Measurements from ENCODE around the gene POU2F2. TPM values are rescaled to one million over a fixed set of nuclear protein-coding genes. Genes with fewer than 3 reads are reported as not detected.
A peak's percentile ranks its signal among the peaks of the same experiment; 100 is the strongest.

Gene POU2F2
- total and polyA plus RNA-seq, 9 of the 15 experiments (the other 6 are each of a cell fraction or from before 2014, with no cell fraction given): 0.03 to 0.68 (median 0.14) TPM

DNA sequence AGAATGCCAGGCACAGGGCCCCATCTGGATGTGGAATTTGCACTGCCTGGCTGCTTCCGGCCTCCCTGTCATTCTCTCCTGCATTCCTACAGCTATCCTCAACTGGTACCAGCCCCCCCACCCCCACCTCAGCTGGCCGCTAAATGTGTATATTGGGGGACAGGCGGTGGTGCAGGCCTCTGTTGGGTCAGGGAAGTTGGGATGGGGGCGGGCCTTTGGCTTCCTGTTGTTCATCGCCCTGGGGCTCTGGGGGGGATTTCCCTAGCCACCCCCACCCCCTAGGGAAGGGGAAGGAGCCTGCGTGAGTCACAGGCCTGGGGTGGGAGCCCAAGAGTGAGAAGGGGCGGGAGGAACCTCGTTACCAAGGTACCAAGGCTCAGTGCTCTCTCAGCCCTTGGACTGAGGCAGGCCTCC, 10.6 kb downstream of the POU2F2 start:
- no peaks in the 10 kb centered on the region for H3K79me2 ChIP-seq (ENCODE audit: control insufficient read depth, insufficient read depth, low read length)
- no peaks in the 10 kb centered on the region for H3K9me1 ChIP-seq (ENCODE audit: control insufficient read depth, insufficient read depth, low read length)
- no peaks in the 10 kb centered on the region for H3K9me3 ChIP-seq (replicated peaks; ENCODE audit: control insufficient read depth, insufficient read depth, low read depth, low read length)
- no TSS peak for BruUV-seq (replicated peaks)
- peaks cover 3% of the 10 kb centered on the region; the same call in 1 of the 2 replicates for H4K20me1 ChIP-seq (replicated peaks; ENCODE audit: control insufficient read depth, insufficient read depth, low read length)
- 0% methylated on average over 6 of the region's 8 CpGs for WGBS (ENCODE audit: insufficient coverage, low coverage, missing lambda C conversion rate)
- ATAC-seq: no peak
- TF ChIP-seq ZNF311 (CRISPR knock-in tag; IDR thresholded peaks at IDR 0.05): no peak
- no peak for TF ChIP-seq HNRNPL (IDR thresholded peaks at IDR 0.05; ENCODE audit: low read depth, low read length)
- TF ChIP-seq, protein P1, sequence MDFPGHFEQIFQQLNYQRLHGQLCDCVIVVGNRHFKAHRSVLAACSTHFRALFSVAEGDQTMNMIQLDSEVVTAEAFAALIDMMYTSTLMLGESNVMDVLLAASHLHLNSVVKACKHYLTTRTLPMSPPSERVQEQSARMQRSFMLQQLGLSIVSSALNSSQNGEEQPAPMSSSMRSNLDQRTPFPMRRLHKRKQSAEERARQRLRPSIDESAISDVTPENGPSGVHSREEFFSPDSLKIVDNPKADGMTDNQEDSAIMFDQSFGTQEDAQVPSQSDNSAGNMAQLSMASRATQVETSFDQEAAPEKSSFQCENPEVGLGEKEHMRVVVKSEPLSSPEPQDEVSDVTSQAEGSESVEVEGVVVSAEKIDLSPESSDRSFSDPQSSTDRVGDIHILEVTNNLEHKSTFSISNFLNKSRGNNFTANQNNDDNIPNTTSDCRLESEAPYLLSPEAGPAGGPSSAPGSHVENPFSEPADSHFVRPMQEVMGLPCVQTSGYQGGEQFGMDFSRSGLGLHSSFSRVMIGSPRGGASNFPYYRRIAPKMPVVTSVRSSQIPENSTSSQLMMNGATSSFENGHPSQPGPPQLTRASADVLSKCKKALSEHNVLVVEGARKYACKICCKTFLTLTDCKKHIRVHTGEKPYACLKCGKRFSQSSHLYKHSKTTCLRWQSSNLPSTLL (IDR thresholded peaks at IDR 0.05): no peak
- no peak for TF ChIP-seq TAF7 (tag; IDR thresholded peaks at IDR 0.05)
- no peak for TF ChIP-seq TAF1 (IDR thresholded peaks at IDR 0.05; ENCODE audit: control insufficient read depth, extremely low read depth, insufficient read depth, low read length, severe bottlenecking)
- ChIA-PET POLR2A (interaction anchor here (0.6 to 1.0 kb wide), 2 partner anchors 11 to 19 kb away, joined by 3 to 4 read pairs; partner anchors contain the start of gene POU2F2), CTCF (ENCODE audit: low intra/inter-chr PET ratio) (no interaction called here)
- in situ Hi-C loops (cut with MboI) (loop anchor here (25.0 kb wide), 1 partner anchor 416 kb away; the partner anchor contains the start of gene CEACAM1), intact Hi-C loops (cut with micrococcal nuclease) (no loop called here)
- FAIRE-seq: no peak
- H3K27me3 ChIP-seq (ENCODE audit: control insufficient read depth in 2 of 2, insufficient read depth in 2 of 2, low read length in 2 of 2): peaks cover 44 to 61% of the 10 kb centered on the region in 2 experiments
- no peak overlapping the region for H3K27ac ChIP-seq (ENCODE audit: extremely low read depth, low read depth, low read length)
- no peak overlapping the region for H3K4me2 ChIP-seq (ENCODE audit: insufficient read depth, low read length)
- H3K4me1 ChIP-seq (replicated peaks in 1 of 2; ENCODE audit: control insufficient read depth in 2 of 2, insufficient read depth in 2 of 2, low read length in 2 of 2): no peaks in the 10 kb centered on the region; a peak in 2 of 5 replicates
- 0 out of 4 replicates have a peak overlapping the region, but pooled peaks of 1 of the 2 experiments have one; percentile 35 for H3K9ac ChIP-seq (ENCODE audit: insufficient read depth in 1 of 2, low read depth in 2 of 2, low read length in 2 of 2)
- no peak for DNase-seq (ENCODE audit: extremely low read depth in 1 of 4, low spot score in 3 of 4)
- no peaks in the 10 kb centered on the region for H3K36me3 ChIP-seq (ENCODE audit: control insufficient read depth, insufficient read depth, low read length)
- H3K4me3 ChIP-seq: no peak overlapping the region
- H2AFZ ChIP-seq (ENCODE audit: low read depth, low read length): no peak overlapping the region

Measured in K562 (cell line).